ENCODE measurements around the gene TRMT13. TPM values are rescaled to one million over a fixed set of nuclear protein-coding genes. Genes with fewer than 3 reads are reported as not detected.

The TRMT13 gene
- total RNA-seq, 2 experiments from 2014 or later, result 6.3 to 6.9 TPM

DNA sequence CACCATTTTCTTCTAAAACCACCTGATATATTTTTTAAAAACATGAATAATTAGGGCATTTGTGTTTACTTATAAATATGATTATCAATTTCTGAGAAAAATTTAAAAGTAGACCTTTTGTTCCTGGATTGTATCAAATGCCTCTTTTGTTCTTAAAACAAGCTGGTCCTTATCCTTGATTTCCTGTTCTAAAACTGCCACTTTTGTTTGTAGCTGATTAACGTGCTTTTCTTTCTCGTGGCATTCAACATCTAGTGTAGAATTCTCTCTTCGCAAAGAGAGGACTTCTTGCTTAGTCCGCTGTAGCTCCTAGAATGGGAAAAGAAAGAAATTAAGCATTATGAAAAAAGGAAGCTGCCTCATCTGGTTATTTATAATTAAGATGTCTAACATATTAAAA is 25.3 kb upstream of the TRMT13 start:
- Histone ChIP-seq H3K36me3 (ENCODE audit: insufficient read depth, low read length) (peaks cover 21% of the 10 kb centered on the region), H3K4me1 (ENCODE audit: insufficient read depth, low read length) (no peaks in the 10 kb centered on the region), H3K27ac (ENCODE audit: low read depth in 1 of 2, low read length in 2 of 2) (no peak overlapping the region), H3K27me3 (ENCODE audit: control insufficient read depth in 1 of 2, insufficient read depth in 2 of 2, low read length in 2 of 2) (no peaks in the 10 kb centered on the region), H3K4me3 (ENCODE audit: low read length) (no peak overlapping the region), H3K9me3 (ENCODE audit: control insufficient read depth in 1 of 2, insufficient read depth in 1 of 2, low read length in 2 of 2) (no peaks in the 10 kb centered on the region)
- ATAC-seq (ENCODE audit: poor library complexity), result no peak
- H3K36me3 Mint-ChIP-seq (ENCODE audit: low read depth), result peaks cover 30% of the 10 kb centered on the region
- TF ChIP-seq, protein P1, sequence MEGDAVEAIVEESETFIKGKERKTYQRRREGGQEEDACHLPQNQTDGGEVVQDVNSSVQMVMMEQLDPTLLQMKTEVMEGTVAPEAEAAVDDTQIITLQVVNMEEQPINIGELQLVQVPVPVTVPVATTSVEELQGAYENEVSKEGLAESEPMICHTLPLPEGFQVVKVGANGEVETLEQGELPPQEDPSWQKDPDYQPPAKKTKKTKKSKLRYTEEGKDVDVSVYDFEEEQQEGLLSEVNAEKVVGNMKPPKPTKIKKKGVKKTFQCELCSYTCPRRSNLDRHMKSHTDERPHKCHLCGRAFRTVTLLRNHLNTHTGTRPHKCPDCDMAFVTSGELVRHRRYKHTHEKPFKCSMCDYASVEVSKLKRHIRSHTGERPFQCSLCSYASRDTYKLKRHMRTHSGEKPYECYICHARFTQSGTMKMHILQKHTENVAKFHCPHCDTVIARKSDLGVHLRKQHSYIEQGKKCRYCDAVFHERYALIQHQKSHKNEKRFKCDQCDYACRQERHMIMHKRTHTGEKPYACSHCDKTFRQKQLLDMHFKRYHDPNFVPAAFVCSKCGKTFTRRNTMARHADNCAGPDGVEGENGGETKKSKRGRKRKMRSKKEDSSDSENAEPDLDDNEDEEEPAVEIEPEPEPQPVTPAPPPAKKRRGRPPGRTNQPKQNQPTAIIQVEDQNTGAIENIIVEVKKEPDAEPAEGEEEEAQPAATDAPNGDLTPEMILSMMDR (IDR thresholded peaks at IDR 0.05), result no peak
- H3K4me3 Mint-ChIP-seq, result no peak overlapping the region
- H3K4me1 Mint-ChIP-seq (ENCODE audit: low read depth), result no peaks in the 10 kb centered on the region
- no peaks in the 10 kb centered on the region for H3K27me3 Mint-ChIP-seq
- ChIA-PET POLR2A (no interaction called here), CTCF (no interaction called here)
- intact Hi-C loops (cut with DNase I, micrococcal nuclease), result no loop called here
- H3K27ac Mint-ChIP-seq, result no peak overlapping the region
- no peaks in the 10 kb centered on the region for H3K9me3 Mint-ChIP-seq
- DNase-seq, result no peak

DNA sequence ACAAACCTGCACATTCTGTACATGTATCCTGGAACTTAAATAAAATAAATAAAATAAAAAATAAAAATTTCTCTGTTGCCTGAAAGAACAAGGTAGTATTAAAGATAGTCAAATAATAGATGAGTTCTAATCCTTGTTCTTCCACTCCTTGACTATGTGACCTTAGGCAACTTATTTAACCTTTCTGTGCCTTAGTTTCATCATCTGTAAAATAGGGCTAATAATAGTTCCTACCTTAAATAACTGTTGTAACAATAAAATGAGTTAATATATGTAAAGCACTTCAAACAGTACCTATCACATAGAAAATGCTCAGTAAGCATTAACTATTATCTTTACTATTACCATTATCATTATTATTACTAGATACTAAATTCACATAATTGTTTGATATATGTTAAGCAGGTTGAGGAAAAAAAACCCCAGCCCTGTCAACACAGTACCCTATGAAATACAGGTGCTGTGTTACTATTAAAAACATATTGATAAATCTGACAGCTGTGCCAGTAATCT is 23.4 kb upstream of the TRMT13 start:
- CTCF ChIA-PET, result no interaction called here
- no peak for ATAC-seq (ENCODE audit: poor library complexity)
- POLR2A ChIA-PET, result no interaction called here
- Mint-ChIP-seq H3K27me3 (no peaks in the 10 kb centered on the region), H3K4me3 (no peak overlapping the region), H3K4me1 (ENCODE audit: low read depth) (no peaks in the 10 kb centered on the region), H3K36me3 (ENCODE audit: low read depth) (peaks cover 18% of the 10 kb centered on the region), H3K9me3 (no peaks in the 10 kb centered on the region), H3K27ac (no peak overlapping the region)
- Histone ChIP-seq H3K27ac (ENCODE audit: low read depth in 1 of 2, low read length in 2 of 2) (no peak overlapping the region), H3K36me3 (ENCODE audit: insufficient read depth, low read length) (peaks cover 13% of the 10 kb centered on the region), H3K9me3 (ENCODE audit: control insufficient read depth in 1 of 2, insufficient read depth in 1 of 2, low read length in 2 of 2) (no peaks in the 10 kb centered on the region), H3K4me3 (ENCODE audit: low read length) (no peak overlapping the region), H3K27me3 (ENCODE audit: control insufficient read depth in 1 of 2, insufficient read depth in 2 of 2, low read length in 2 of 2) (no peaks in the 10 kb centered on the region), H3K4me1 (ENCODE audit: insufficient read depth, low read length) (no peaks in the 10 kb centered on the region)
- TF ChIP-seq, protein P1 (IDR thresholded peaks at IDR 0.05), result no peak
- intact Hi-C loops (cut with DNase I, micrococcal nuclease), result no loop called here
- no peak for DNase-seq

DNA sequence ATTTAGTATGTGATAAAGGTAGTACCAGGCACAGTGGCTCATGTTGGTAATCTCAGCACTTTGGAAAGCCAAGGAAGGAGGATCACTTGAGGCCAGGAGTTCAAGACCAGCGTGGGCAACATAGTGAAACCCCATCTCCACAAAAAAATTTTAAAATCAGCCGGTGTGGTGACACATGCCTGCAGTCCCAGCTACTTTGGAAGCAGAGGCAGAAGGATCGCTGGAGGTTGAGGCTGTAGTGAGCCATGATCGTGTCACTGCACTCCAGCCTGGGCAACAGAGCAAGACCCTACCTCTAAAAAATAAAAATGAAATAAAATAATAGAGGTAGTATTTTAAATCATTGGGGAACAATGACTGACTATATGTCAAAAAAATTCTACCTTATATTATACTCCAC is 17.4 kb upstream of the TRMT13 start:
- no peaks in the 10 kb centered on the region for H3K9me3 Mint-ChIP-seq
- no peak overlapping the region for H3K27ac ChIP-seq (ENCODE audit: low read depth in 1 of 2, low read length in 2 of 2)
- no peaks in the 10 kb centered on the region for H3K27me3 ChIP-seq (ENCODE audit: control insufficient read depth in 1 of 2, insufficient read depth in 2 of 2, low read length in 2 of 2)
- H3K4me1 ChIP-seq (ENCODE audit: insufficient read depth, low read length), result no peaks in the 10 kb centered on the region
- POLR2A ChIA-PET, result no interaction called here
- H3K27me3 Mint-ChIP-seq, result no peaks in the 10 kb centered on the region
- CTCF ChIA-PET, result no interaction called here
- no peaks in the 10 kb centered on the region for H3K9me3 ChIP-seq (ENCODE audit: control insufficient read depth in 1 of 2, insufficient read depth in 1 of 2, low read length in 2 of 2)
- no peaks in the 10 kb centered on the region for H3K4me1 Mint-ChIP-seq (ENCODE audit: low read depth)
- no peak overlapping the region for H3K4me3 Mint-ChIP-seq
- H3K27ac Mint-ChIP-seq, result no peak overlapping the region
- no peak overlapping the region for H3K4me3 ChIP-seq (ENCODE audit: low read length)
- TF ChIP-seq, protein P1 (IDR thresholded peaks at IDR 0.05), result no peak
- intact Hi-C loops (cut with DNase I, micrococcal nuclease), result no loop called here
- H3K36me3 Mint-ChIP-seq (ENCODE audit: low read depth), result peaks cover 19% of the 10 kb centered on the region
- no peak for ATAC-seq (ENCODE audit: poor library complexity)
- peaks cover 7% of the 10 kb centered on the region for H3K36me3 ChIP-seq (ENCODE audit: insufficient read depth, low read length)
- DNase-seq, result no peak

Data from CD4-positive, alpha-beta T cell (primary cell).